ENCODE data around the gene CSF1R.

- TF ChIP-seq CTCF (IDR thresholded peaks at IDR 0.05; ENCODE audit: poor library complexity, severe bottlenecking) (no peak), REST (IDR thresholded peaks at IDR 0.05; ENCODE audit: borderline replicate concordance) (no peak), EZH2 (IDR thresholded peaks at IDR 0.05; ENCODE audit: borderline replicate concordance, insufficient read depth, low read length, poor library complexity, severe bottlenecking) (no peak), RAD21 (conservative IDR thresholded peaks at IDR 0.05) (no peak), POLR2AphosphoS5 (IDR thresholded peaks at IDR 0.05) (no peak), EP300 (conservative IDR thresholded peaks at IDR 0.05; ENCODE audit: poor library complexity, severe bottlenecking) (no peak)
These were observed 27.8 kb upstream of the CSF1R start for GRCh38 chr5:150114102-150114641.

Measured in neural cell (in vitro differentiated cells).